ENCODE results near the gene TOMM70.
A peak's percentile ranks its signal among the peaks of the same experiment; 100 is the strongest.
"Not testable (repeated sequence)": the region's sequence is repeated elsewhere in the genome, so short reads cannot be mapped to it uniquely, and the experiment has no call there.

The TOMM70 gene

DNA sequence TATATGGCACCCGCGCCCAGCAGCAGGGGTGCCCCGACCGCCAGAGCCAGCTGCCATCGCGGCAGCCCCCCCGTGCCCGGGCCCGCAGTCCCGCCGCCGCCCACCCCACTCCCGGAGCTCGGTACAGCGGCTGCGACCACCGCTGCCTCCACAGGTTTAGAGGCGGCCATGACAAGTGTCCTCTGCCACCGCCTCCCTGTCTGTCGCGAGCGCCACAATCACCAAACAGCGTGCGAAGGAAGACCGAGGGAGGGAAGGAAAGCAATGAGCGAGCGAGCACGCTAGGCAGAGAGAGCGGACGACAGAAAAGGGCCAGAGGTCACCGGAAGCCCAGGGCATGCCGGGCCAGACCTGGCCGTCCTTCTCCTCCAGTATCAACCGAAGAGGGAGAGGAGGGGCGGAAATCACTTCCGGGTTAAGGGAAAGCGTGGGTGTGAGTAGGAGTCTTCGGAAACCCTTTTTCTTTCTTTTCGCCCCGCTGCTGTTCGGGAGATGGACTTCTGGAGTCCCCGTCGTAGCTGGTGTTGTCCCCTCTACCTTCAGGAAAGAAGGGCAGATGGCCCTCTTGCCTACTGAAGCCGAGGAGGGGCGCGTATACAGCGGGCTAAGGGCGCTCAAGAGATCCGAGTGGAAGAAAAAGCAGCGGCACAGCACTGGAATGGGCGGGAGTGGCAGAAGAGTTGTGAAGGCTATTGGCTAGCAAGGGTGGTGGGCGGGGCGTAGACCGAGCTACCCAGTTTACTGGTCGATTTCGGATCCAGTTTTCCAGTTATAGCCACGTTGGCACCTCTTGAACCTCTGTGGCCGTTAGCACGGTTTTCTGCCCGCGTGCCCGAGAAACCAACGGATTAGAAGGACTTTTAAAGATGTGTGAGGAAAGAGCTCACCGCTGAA is at the start of gene TOMM70, which contains the start of gene LNP1:
Gene TOMM70 (minus strand): TSS at position 310 of the 894 bp plus-strand sequence. CDS start 140 bp downstream, at position 170.
Gene LNP1 (plus strand): TSS at position 760 of the 894 bp plus-strand sequence. CDS start 28,191 bp downstream, outside the sequence.
- peak; percentile 99 for DNase-seq

GRCh38 chr3:100449214-100449613 is 48.3 kb upstream of the TOMM70 start:
- DNase-seq = no peak

DNA sequence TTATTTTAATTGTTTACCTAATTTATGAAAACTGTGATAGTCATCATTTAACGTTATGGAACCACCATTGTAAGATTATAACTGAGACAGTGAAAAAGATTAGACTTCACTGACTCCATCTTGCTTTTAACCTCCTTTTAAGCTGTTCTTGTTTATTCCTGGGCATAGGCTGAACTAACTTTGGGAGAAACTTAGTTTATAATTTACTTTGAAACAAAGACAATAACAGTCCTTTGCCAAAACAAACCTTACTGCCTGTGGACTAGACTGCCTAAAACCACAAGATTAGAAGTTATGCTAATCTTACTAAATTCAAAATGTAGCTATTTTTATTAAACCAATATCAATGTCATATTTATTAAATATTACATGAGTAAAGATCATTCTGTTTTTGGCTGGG is 47.2 kb upstream of the TOMM70 start:
- DNase-seq = no peak

DNA sequence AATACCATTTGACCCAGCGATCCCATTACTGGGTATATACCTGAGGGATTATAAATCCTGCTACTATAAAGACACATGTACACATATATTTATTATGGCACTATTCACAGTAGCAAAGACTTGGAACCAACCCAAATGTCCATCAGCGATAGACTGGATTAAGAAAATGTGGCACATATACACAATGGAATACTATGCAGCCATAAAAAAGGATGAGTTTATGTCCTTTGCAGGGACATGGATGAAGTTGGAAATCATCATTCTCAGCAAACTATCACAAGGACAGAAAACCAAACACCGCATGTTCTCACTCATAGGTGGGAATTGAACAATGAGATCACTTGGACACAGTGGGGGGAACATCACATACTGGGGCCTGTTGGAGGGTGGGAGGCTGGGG is 46.2 kb upstream of the TOMM70 start:
- not testable (repeated sequence) for DNase-seq

- peak; percentile 11 for DNase-seq
These were observed 42.8 kb upstream of the TOMM70 start for GRCh38 chr3:100443690-100444089.

DNA sequence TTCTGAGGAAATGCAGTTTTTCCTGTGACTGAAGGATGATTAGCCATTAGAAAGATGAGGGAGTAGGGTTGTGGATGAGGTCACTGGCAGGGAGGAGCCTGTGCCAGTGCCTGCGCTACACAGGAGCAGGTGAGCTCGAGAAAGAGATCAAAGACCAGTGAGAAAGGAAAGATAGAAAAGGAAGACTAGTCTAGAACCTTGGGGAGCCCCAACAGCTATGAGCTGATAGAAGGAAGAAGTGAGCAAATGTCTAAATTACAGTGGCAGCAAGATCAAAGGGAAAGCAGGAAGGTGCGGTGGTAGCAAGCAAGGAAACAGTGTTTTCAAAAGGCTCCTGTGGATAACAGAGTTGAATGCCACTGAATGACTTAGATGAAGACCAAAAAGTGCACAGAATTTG is 40.0 kb upstream of the TOMM70 start:
- no peak for DNase-seq

DNA sequence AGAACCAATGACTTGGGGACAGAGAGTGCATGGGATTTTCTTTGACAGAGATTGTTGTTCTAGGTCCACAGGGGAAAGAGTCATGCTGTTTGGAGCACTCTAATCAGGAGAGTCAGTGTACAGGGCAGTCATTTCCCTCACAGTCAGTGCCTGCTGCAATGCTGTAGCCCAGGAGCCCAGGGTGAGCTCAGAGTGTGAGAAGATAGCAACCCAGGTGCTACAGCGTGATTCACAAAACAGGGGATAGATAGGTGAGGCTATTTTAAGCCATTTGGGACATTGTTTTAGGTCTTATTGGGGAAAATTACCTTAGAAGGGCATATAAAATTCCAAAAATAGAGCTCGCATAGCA is 37.7 kb upstream of the TOMM70 start:
- DNase-seq = no peak

DNA sequence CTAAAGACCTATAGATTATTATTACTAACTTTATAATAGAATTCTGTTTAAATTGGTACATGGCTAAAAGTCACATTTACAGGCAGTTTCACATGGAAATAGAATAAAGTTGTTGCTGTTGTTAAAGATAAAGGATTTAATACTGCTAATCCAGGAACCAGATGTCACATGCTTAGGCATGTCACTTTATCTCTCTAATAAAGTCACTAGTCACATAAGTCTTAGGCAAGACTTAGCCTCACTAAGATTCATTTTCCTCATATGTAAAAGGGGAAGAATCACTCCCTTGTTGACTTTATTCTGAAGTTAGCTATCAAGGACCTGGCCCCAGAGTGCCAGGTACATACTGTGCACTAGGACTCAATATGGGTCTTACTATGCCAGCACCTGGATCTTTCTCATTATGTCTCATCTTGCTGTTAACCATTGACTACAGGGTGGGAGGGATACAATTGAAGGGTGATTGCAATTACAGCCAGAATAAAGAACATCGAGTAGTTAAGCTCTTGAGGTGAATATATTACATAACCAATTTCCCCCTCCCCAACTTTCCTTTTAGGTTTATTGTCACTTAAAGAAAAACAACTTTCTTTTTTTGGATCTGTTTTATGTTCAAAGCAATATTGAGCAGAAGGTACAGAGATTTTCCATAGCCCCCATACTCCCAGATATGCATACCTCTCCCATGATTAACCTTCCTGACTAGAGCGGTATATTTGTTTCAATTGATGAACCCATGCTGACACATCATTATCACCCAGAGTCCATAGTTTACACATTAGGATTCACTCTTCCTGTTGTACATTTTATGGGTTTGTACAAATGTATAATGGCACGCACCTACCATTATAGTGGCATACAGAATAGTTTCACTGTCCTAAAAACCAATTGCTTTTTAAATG is 37.1 kb upstream of the TOMM70 start:
- DNase-seq = peak; percentile 62

DNA sequence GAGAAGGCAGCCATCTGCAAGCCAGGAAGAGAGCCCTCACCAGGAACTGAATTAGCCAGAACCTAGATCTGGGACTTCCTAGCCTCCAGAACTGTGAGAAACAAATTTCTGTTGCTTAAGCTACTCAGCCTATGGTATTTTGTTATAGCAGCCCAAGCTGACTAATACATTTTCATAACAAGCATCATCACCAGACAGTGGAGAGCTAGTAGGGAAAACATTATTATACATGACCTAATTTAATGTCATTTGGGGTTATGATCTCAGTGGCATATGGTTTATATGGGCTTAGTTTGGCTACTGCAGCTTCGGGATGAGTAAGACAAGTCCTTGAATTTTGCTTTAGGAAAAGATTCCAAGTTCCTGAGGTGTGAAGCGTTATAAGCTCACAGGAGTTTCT is 36.1 kb upstream of the TOMM70 start:
- DNase-seq = no peak

DNA sequence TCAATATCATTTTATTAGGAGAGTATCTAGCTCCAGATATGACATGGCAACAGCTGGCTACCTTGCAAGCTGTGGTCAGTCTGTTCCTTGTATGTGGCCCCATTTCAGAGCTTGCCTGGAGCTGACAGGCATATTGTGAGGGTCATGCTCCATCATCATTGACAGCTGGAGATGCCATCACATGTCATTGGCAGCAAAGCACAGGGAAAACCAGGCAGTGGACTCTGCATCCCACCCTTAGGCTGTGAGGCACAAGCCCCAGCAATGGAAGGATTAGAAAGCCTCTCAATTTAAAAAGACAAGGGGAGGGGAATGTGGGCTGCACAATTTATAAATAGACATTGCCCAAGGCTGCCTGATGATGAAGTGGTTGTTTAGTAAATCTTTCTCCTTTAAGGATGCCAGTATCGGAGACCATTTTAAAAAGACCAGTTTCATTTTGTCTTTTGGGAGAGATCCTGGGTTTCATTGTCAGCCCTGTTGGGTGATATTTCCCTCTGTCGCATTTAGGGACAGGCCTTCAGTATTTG is 28.4 kb upstream of the TOMM70 start:
- DNase-seq = no peak

GRCh38 chr3:100427699-100428098 is 26.8 kb upstream of the TOMM70 start:
- no peak for DNase-seq

- no peak for DNase-seq
These were observed 25.3 kb upstream of the TOMM70 start for GRCh38 chr3:100426067-100426682.

DNA sequence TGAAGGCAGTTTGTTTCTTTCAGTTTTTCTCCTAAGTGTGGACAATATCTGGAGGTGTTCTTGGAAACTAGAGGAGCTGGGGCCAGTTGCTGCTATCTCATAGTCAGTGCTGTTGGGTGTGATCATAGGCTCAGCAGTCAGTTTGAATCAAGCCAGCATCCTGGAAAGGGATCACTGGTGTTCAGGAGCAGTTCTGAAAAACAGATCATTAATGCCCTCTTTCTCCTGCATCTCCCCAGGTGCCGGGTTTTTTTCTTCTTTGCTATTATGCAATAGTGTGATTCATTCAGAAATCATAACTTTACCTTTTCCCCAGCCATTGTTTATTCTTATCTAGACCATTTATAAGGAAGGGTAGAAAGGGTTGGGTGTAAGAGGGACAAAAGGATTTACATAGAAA is 24.4 kb upstream of the TOMM70 start:
- DNase-seq = peak; percentile 40

DNA sequence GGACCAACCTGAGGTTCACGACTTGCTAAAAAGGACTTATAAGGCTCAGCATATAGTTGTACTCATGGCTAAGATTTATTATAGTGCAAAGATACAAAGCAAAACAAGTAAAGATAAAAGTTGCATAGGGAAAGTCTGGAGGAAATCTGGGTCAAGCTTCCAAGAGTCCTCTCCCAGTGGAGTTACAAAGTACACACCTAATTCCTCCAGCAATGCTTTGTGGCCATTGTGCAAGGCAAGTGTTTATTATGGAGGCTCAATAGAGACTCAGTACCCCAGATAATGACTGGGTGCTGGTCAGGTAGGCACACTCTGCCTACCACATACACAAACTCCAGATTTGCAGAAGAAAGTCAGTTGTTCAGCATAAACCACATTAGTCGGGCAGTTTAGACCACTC is 23.4 kb upstream of the TOMM70 start:
- no peak for DNase-seq

- no peak for DNase-seq
These were observed 22.7 kb upstream of the TOMM70 start for GRCh38 chr3:100423611-100424010.

DNA sequence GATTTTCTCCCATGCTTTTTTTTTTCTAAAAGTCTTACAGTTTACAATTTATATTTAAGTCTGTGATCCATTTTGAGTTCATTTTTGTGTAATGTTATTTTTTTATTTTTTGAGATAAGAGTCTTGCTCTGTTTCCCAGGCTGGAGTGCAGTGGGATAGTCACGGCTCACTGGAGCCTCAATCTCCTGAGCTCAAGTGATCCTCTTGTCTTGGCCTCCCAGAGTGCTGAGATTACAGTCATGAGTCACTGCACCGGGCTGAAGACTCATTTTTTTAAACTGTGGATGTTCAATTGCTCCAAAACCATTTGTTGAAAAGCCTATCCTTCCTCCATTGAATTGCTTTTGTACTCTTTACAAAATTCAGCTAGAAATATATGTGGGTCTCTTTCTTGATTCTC is 20.0 kb upstream of the TOMM70 start:
- no peak for DNase-seq

- peak; percentile 54 for DNase-seq
These were observed 18.5 kb upstream of the TOMM70 start for GRCh38 chr3:100419406-100419805.

DNA sequence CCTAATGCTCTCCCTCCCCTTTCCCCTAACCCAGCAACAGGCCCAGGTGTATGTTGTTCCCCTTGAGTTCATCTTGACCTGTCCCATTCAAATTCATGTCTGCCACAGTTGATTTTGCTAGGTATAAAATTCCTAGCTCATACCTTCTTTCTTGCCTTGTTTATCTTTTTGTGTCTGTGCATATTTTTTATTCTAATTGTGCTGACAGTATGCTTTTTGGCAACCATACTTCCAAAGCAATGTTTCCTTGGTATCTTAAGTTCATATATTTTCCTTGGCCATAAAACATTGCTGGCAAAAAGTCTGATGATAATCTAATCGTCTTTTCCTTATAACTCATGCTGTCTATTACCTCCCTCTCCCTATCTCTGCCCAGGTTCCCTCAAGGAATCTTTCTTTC is 16.0 kb upstream of the TOMM70 start:
- DNase-seq = no peak

GRCh38 chr3:100416176-100416575 is 15.3 kb upstream of the TOMM70 start:
- DNase-seq = no peak

DNA sequence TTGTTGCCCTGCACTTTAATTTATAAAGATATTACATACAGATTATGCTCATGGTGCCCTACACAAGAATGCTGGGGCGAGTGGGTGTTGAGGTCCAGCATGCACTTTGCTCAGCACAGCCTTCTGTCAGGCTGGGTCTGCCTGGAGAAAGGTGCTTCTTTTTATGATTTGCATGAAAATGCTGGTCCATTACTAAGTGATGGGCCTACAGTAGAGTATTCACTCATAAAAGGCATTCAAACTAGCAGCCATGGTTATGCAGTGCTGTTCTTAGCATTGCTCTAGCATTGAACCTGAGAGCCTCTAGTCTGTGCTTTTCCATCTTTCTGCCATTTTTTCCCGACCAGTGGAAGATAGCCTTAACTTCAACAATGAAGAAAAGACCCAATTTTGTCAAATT is 12.7 kb upstream of the TOMM70 start:
- no peak for DNase-seq

GRCh38 chr3:100412912-100413590 is 12.2 kb upstream of the TOMM70 start:
- DNase-seq = no peak

Measured in OCI-M1 (cell line).